Measurements from ENCODE around the gene TMBIM4.
"Not testable (repeated sequence)": the region's sequence is repeated elsewhere in the genome, so short reads cannot be mapped to it uniquely, and the experiment has no call there.

Gene TMBIM4

GRCh38 chr12:66182956-66183355 is 13.2 kb upstream of the TMBIM4 start:
- no peak for DNase-seq

GRCh38 chr12:66176105-66176900 is 6.5 kb upstream of the TMBIM4 start:
- DNase-seq = no peak

- not testable (repeated sequence) for DNase-seq
Observed at GRCh38 chr12:66174391-66175325, 4.9 kb upstream of the TMBIM4 start.

GRCh38 chr12:66170606-66171005 is 810 bp upstream of the TMBIM4 start:
- no peak for DNase-seq

- no peak for DNase-seq
Observed at GRCh38 chr12:66168410-66168809, 1.4 kb downstream of the TMBIM4 start.

- DNase-seq = no peak
Observed at GRCh38 chr12:66166561-66166960, 3.2 kb downstream of the TMBIM4 start.

- DNase-seq = no peak
Observed at GRCh38 chr12:66165141-66165540, 4.7 kb downstream of the TMBIM4 start.

GRCh38 chr12:66164349-66164821 is 5.4 kb downstream of the TMBIM4 start:
- DNase-seq = no peak

GRCh38 chr12:66163289-66163688 is 6.5 kb downstream of the TMBIM4 start:
- no peak for DNase-seq

- DNase-seq = no peak
Observed at GRCh38 chr12:66162701-66163100, 7.1 kb downstream of the TMBIM4 start.

- DNase-seq = no peak
Observed at GRCh38 chr12:66160704-66161103, 9.1 kb downstream of the TMBIM4 start.

- DNase-seq = no peak
Observed at GRCh38 chr12:66159123-66159522, 10.7 kb downstream of the TMBIM4 start.

GRCh38 chr12:66156654-66157053 is 13.1 kb downstream of the TMBIM4 start:
- DNase-seq = no peak

GRCh38 chr12:66154776-66155175 is 15.0 kb downstream of the TMBIM4 start:
- no peak for DNase-seq

- no peak for DNase-seq
Observed at GRCh38 chr12:66152732-66153131, 17.1 kb downstream of the TMBIM4 start.

- DNase-seq = no peak
Observed at GRCh38 chr12:66149702-66150398, 19.9 kb downstream of the TMBIM4 start.

GRCh38 chr12:66144791-66145754 is 24.7 kb downstream of the TMBIM4 start:
- no peak for DNase-seq

- DNase-seq = no peak
Observed at GRCh38 chr12:66143868-66144267, 25.9 kb downstream of the TMBIM4 start.

GRCh38 chr12:66142826-66143225 is 27.0 kb downstream of the TMBIM4 start:
- DNase-seq = no peak

- DNase-seq = no peak
Observed at GRCh38 chr12:66141299-66141698, 28.5 kb downstream of the TMBIM4 start.

GRCh38 chr12:66140731-66141130 is 29.1 kb downstream of the TMBIM4 start:
- DNase-seq = no peak

- no peak for DNase-seq
Observed at GRCh38 chr12:66139328-66139727, 30.5 kb downstream of the TMBIM4 start.

All from stimulated activated CD4-positive, alpha-beta T cell treated with anti-CD3 and anti-CD28 coated beads, Interleukin-4, amount 100 ng/mL, for 4 hours (primary cell).